Fibroblast of the aortic adventitia (primary cell): ENCODE data around the gene SARS2. TPM values are rescaled to one million over a fixed set of nuclear protein-coding genes. Genes with fewer than 3 reads are reported as not detected.

Experiments used
- DNase-seq: peaks from one replicate; pipeline ENCODE4 v3.0.0-alpha.2; 2010; ENCODE audit warnings: low read depth
- H3K4me3 ChIP-seq: 2 replicates; pipeline ENCODE4 v1.5.1; 2011; ENCODE audit warnings: low read depth, mild to moderate bottlenecking, control low read depth, low read length, moderate library complexity
- total RNA-seq: library from RNA; depleted of rRNA; stranded (reverse); fragments of >200 nt; gene quantifications from 2 replicates; pipeline ENCODE4 v1.2.3, GENCODE V29; 2012; ENCODE audit warnings: low replicate concordance
- TF ChIP-seq, protein P1 (sequence below): IDR thresholded peaks from 2 replicates; pipeline ENCODE4 v1.5.1; 2011; ENCODE audit warnings: mild to moderate bottlenecking, low read length, control low read depth, inconsistent platforms; ENCODE audit not compliant: insufficient read depth

The SARS2 gene
- total RNA-seq, 1 donor = 15.5 TPM

- peak overlapping the region; percentile 86 for H3K4me3 ChIP-seq
- TF ChIP-seq, protein P1, sequence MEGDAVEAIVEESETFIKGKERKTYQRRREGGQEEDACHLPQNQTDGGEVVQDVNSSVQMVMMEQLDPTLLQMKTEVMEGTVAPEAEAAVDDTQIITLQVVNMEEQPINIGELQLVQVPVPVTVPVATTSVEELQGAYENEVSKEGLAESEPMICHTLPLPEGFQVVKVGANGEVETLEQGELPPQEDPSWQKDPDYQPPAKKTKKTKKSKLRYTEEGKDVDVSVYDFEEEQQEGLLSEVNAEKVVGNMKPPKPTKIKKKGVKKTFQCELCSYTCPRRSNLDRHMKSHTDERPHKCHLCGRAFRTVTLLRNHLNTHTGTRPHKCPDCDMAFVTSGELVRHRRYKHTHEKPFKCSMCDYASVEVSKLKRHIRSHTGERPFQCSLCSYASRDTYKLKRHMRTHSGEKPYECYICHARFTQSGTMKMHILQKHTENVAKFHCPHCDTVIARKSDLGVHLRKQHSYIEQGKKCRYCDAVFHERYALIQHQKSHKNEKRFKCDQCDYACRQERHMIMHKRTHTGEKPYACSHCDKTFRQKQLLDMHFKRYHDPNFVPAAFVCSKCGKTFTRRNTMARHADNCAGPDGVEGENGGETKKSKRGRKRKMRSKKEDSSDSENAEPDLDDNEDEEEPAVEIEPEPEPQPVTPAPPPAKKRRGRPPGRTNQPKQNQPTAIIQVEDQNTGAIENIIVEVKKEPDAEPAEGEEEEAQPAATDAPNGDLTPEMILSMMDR = no peak
- peak; percentile 65 for DNase-seq
Observed at GRCh38 chr19:38900202-38900629, 30.3 kb downstream of the SARS2 start.

GRCh38 chr19:38899447-38900201 is 30.9 kb downstream of the SARS2 start, which contains the start of the genes NFKBIB and SIRT2:
Gene NFKBIB (plus strand): TSS chr19:38899969. CDS start chr19:38900033, 64 bp downstream.
Gene SIRT2 (minus strand): TSS chr19:38899618. CDS start chr19:38899521, 97 bp downstream.
- peak within 1 kb of the TSS; percentile 95 for H3K4me3 ChIP-seq
- DNase-seq = peak; percentile 100
- TF ChIP-seq, protein P1 = no peak

DNA sequence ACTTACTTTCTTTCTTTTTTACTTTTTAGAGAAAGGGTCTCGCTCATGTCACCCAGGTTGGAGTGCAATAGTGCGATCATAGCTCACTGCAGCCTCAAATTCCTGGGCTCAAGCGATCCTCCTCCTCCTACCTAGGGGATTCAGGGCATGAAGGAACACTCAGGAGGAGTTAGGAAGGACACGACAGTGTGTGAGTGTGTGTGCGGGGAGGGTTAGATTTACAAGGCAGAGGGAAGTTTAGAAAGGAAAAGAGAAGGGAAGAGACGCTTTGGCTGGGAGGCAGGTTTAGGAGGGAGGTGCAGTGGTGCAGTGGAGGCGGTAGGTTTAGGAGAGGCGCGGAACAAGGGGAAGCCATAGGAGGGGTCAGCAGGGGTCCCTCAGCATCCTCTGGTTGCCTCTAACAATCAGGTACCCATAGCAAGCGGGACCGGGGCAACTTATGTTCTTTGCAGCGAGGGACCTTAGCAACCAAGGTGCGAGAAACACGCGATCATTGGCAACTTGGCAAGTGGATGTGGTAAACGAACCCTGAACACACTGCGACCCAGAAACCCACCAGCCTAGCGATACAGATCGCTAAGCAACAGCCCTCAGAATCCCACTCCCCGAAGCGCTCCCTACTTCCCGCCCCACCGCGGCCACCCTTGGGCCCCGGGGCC is 31.6 kb downstream of the SARS2 start:
- TF ChIP-seq, protein P1 = no peak
- peak overlapping the region; percentile 95 for H3K4me3 ChIP-seq
- DNase-seq = peak; percentile 37

DNA sequence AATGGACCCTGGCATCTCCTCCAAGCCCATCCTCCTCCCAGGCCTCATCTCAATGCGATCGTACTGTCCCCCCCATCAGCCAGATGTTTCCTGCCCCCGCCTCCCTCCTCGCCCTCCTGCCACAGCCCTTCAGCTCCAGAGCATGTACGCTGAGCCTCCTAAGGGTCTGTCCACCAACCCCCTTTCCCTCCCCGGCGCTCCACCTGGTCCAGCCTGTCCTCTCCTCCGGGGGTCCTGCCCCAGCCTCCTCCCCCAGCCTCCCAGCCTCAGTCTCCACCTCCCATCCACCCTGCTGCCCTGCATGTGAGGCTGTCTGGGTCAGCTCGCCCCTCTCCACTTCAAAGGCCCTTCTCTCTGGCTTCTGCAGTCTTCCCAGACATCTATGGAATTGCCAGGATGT is 35.6 kb downstream of the SARS2 start:
- TF ChIP-seq, protein P1 = no peak
- no peak overlapping the region for H3K4me3 ChIP-seq
- DNase-seq = no peak

DNA sequence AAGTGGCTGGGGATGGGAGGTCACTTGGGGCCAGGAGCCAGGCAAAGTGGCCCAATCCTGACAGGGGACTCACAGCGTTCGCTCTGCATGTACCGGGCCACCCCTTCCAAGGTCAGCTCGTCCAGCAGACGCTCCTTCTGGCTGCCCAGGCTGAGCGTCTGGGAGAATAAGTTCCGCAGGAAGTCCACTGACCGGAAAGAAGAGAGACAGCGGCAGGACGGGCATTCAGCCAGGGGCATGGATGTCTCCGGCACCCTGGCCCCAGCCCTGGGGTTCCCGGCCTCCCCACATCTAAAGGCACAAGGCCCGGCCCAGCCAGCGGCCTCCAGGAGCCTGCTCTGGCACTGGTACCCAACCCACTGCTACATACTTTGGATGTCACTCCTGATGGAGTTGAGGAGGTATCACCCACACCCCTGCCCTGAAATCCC is 37.2 kb downstream of the SARS2 start:
- TF ChIP-seq, protein P1 = no peak
- no peak overlapping the region for H3K4me3 ChIP-seq
- DNase-seq = no peak

GRCh38 chr19:38892841-38893240 is 37.7 kb downstream of the SARS2 start:
- no peak for DNase-seq
- no peak overlapping the region for H3K4me3 ChIP-seq
- TF ChIP-seq, protein P1 = no peak
